ENCODE data around the gene ARPC5. TPM values are rescaled to one million over a fixed set of nuclear protein-coding genes. Genes with fewer than 3 reads are reported as not detected.

Gene ARPC5
- polyA plus RNA-seq, 3 donors, result 110 to 1,089 (median 1,064) TPM

DNA sequence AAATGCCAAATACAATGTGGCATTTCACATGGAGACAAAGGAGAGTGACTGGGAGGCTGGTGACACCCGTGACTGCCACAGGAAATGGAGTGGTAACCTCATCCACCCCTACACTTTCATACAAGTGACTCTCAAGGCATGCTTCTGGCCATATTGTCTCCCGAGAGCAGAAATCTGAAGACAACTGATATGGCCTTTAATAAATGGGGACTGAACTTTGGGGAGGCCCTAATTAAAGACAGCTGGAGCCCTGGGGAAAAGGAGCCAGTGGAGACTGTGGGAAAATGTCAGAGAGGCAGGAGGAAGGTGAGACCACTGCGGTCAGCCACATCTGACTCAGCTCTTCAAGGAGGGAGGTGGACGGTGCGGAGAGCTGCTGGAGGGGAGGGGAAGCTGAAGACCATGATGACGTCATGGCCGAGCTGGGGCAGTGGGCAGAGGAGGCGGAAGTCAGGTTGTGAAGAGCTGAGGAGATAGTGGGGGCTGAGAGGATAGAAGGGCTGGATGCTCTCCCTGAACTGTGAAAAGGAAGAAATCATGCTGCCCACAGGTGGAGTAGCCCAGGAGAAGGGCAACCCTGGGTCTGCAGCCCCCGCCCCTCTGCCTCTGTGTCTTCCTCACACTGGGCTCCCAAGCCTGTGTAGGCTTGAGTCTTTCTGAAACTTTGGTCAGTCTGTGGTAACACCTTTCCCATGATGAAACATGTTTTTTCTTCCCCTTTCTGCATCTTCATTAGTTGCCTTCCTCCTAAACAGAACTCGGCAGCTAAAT, 31.4 kb downstream of the ARPC5 start:
- peaks cover 96 to 100% of the 10 kb centered on the region in 2 donors for H3K4me1 ChIP-seq (ENCODE audit: control insufficient read depth in 1 of 2, insufficient read depth in 2 of 2, low read length in 2 of 2)
- no peaks in the 10 kb centered on the region for H3K9me3 ChIP-seq (replicated peaks in 1 of 2; ENCODE audit: control insufficient read depth in 1 of 2, insufficient read depth in 1 of 2, low read length in 2 of 2)
- Mint-ChIP-seq H3K4me1 (peaks cover 92% of the 10 kb centered on the region), H3K27ac (peak overlapping the region; percentile 99 to 100 (median 100)), H3K27me3 (ENCODE audit: low read depth in 3 of 3) (no peaks in the 10 kb centered on the region), H3K9me3 (peaks cover 0 to 3% (median 0%) of the 10 kb centered on the region in 7 donors), H3K36me3 (peaks cover 6 to 10% of the 10 kb centered on the region in 2 donors), H3K4me3 (peak overlapping the region; percentile 53 to 76)
- peak overlapping the region; percentile 92 to 98 for H3K27ac ChIP-seq (ENCODE audit: low read depth in 1 of 2, low read length in 2 of 2)
- peak overlapping the region; percentile 66 for H3K9ac ChIP-seq (ENCODE audit: insufficient read depth, low read length, poor library complexity, severe bottlenecking)
- intact Hi-C loops (cut with micrococcal nuclease), result loop anchor here in 1 of 2 donors (2.0 kb wide), 1 partner anchor 13 kb away; the partner anchor contains the start of gene NCF2
- peak overlapping the region; percentile 58 for H3K4me2 ChIP-seq (replicated peaks; ENCODE audit: extremely low read depth, low read length, poor library complexity, severe bottlenecking)
- TF ChIP-seq, protein P1, sequence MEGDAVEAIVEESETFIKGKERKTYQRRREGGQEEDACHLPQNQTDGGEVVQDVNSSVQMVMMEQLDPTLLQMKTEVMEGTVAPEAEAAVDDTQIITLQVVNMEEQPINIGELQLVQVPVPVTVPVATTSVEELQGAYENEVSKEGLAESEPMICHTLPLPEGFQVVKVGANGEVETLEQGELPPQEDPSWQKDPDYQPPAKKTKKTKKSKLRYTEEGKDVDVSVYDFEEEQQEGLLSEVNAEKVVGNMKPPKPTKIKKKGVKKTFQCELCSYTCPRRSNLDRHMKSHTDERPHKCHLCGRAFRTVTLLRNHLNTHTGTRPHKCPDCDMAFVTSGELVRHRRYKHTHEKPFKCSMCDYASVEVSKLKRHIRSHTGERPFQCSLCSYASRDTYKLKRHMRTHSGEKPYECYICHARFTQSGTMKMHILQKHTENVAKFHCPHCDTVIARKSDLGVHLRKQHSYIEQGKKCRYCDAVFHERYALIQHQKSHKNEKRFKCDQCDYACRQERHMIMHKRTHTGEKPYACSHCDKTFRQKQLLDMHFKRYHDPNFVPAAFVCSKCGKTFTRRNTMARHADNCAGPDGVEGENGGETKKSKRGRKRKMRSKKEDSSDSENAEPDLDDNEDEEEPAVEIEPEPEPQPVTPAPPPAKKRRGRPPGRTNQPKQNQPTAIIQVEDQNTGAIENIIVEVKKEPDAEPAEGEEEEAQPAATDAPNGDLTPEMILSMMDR (IDR thresholded peaks at IDR 0.05), result no peak
- peaks cover 40% of the 10 kb centered on the region for H3K79me2 ChIP-seq (ENCODE audit: insufficient read depth, low read length)
- DNase-seq, result peak; percentile 96 to 99 (median 96)
- H2AFZ ChIP-seq (ENCODE audit: insufficient read depth, low read depth, low read length, poor library complexity, severe bottlenecking), result no peak overlapping the region
- no peaks in the 10 kb centered on the region for H3K36me3 ChIP-seq (replicated peaks in 1 of 2; ENCODE audit: control insufficient read depth in 1 of 2, insufficient read depth in 2 of 2, low read length in 2 of 2)
- no peaks in the 10 kb centered on the region for H3K27me3 ChIP-seq (ENCODE audit: control insufficient read depth in 2 of 2, insufficient read depth in 2 of 2, low read length in 2 of 2)
- 6% methylated on average over 9 of the region's 10 CpGs for WGBS (ENCODE audit: insufficient coverage)
- H3K4me3 ChIP-seq (replicated peaks in 1 of 3; ENCODE audit: low read depth in 2 of 3, low read length in 3 of 3), result peak overlapping the region in 2 of 3 experiments; percentile 3 to 62
- no peaks in the 10 kb centered on the region for H4K20me1 ChIP-seq (ENCODE audit: insufficient read depth, low read length)

- H3K9me3 Mint-ChIP-seq, result peaks cover 0 to 3% (median 0%) of the 10 kb centered on the region in 7 donors
- intact Hi-C loops (cut with micrococcal nuclease), result no loop called here
- WGBS (ENCODE audit: insufficient coverage), result 100% methylated on average over 1 of the region's 1 CpG
- H3K27me3 Mint-ChIP-seq (ENCODE audit: low read depth in 3 of 3), result no peaks in the 10 kb centered on the region
- peaks cover 4 to 15% of the 10 kb centered on the region in 2 donors for H3K36me3 Mint-ChIP-seq
- H3K79me2 ChIP-seq (ENCODE audit: insufficient read depth, low read length), result peaks cover 27% of the 10 kb centered on the region
- H4K20me1 ChIP-seq (ENCODE audit: insufficient read depth, low read length), result no peaks in the 10 kb centered on the region
- H3K36me3 ChIP-seq (replicated peaks in 1 of 2; ENCODE audit: control insufficient read depth in 1 of 2, insufficient read depth in 2 of 2, low read length in 2 of 2), result no peaks in the 10 kb centered on the region
- no peak overlapping the region for H2AFZ ChIP-seq (ENCODE audit: insufficient read depth, low read depth, low read length, poor library complexity, severe bottlenecking)
- no peaks in the 10 kb centered on the region for H3K27me3 ChIP-seq (ENCODE audit: control insufficient read depth in 2 of 2, insufficient read depth in 2 of 2, low read length in 2 of 2)
- DNase-seq, result no peak
- H3K9me3 ChIP-seq (replicated peaks in 1 of 2; ENCODE audit: control insufficient read depth in 1 of 2, insufficient read depth in 1 of 2, low read length in 2 of 2), result no peaks in the 10 kb centered on the region
- H3K4me1 ChIP-seq (ENCODE audit: control insufficient read depth in 1 of 2, insufficient read depth in 2 of 2, low read length in 2 of 2), result peaks cover 89 to 99% of the 10 kb centered on the region in 2 donors
- H3K4me3 ChIP-seq (replicated peaks in 1 of 3; ENCODE audit: low read depth in 2 of 3, low read length in 3 of 3), result no peak overlapping the region
- no peak overlapping the region for H3K9ac ChIP-seq (ENCODE audit: insufficient read depth, low read length, poor library complexity, severe bottlenecking)
- peak overlapping the region; percentile 8 to 98 for H3K27ac ChIP-seq (ENCODE audit: low read depth in 1 of 2, low read length in 2 of 2)
- no peak overlapping the region for H3K4me2 ChIP-seq (replicated peaks; ENCODE audit: extremely low read depth, low read length, poor library complexity, severe bottlenecking)
- peaks cover 93% of the 10 kb centered on the region for H3K4me1 Mint-ChIP-seq
- no peak overlapping the region for H3K4me3 Mint-ChIP-seq
- TF ChIP-seq, protein P1 (IDR thresholded peaks at IDR 0.05), result no peak
- H3K27ac Mint-ChIP-seq, result peak overlapping the region; percentile 31 to 100 (median 100)
Measured at GRCh38 chr1:183602510-183602909, 33.1 kb downstream of the ARPC5 start.

Data from CD14-positive monocyte (primary cell).